ENCODE measurements around the gene GUCY2D. TPM values are rescaled to one million over a fixed set of nuclear protein-coding genes. Genes with fewer than 3 reads are reported as not detected.

Gene GUCY2D
- total RNA-seq, 1 donor = not detected

- DNase-seq (ENCODE audit: low read depth) = no peak
Observed at GRCh38 chr17:8032442-8032841, 30.0 kb downstream of the GUCY2D start.

DNA sequence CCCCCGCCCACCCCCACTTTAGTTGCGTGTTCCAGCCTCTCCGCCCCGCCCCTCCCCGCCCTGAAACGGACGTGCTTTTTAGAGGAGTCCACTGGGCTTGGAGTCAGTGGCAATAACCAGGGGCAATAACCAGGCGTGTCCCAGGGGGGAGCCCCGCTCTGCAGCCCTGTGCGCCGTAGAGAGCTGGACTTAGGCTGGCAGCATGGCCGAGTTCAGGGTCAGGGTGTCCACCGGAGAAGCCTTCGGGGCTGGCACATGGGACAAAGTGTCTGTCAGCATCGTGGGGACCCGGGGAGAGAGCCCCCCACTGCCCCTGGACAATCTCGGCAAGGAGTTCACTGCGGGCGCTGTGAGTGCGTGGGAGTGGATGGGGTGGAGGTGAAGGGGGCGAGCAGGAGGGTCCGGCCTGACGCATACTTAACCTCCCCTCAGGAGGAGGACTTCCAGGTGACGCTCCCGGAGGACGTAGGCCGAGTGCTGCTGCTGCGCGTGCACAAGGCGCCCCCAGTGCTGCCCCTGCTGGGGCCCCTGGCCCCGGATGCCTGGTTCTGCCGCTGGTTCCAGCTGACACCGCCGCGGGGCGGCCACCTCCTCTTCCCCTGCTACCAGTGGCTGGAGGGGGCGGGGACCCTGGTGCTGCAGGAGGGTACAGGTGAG is 36.7 kb downstream of the GUCY2D start, which contains the start of gene ALOX15B:
Gene ALOX15B (plus strand): TSS at position 106 of the 657 bp plus-strand sequence. CDS start 97 bp downstream, at position 203.
- TF ChIP-seq CTCF (IDR thresholded peaks at IDR 0.05; ENCODE audit: insufficient read depth, low read length) = no peak
- H3K4me3 ChIP-seq (ENCODE audit: low read depth, low read length) = no peak within 1 kb of the TSS
- no peak for DNase-seq (ENCODE audit: low read depth)

More at GRCh38 chr17:8032442-8032841, 30.0 kb downstream of the GUCY2D start:
- H3K4me3 ChIP-seq (ENCODE audit: low read depth, low read length) = no peak overlapping the region
- TF ChIP-seq CTCF (IDR thresholded peaks at IDR 0.05; ENCODE audit: insufficient read depth, low read length) = no peak

- TF ChIP-seq CTCF (IDR thresholded peaks at IDR 0.05; ENCODE audit: insufficient read depth, low read length) = no peak
- no peak overlapping the region for H3K4me3 ChIP-seq (ENCODE audit: low read depth, low read length)
- DNase-seq (ENCODE audit: low read depth) = no peak
Observed at GRCh38 chr17:8039611-8040168, 37.3 kb downstream of the GUCY2D start.

DNA sequence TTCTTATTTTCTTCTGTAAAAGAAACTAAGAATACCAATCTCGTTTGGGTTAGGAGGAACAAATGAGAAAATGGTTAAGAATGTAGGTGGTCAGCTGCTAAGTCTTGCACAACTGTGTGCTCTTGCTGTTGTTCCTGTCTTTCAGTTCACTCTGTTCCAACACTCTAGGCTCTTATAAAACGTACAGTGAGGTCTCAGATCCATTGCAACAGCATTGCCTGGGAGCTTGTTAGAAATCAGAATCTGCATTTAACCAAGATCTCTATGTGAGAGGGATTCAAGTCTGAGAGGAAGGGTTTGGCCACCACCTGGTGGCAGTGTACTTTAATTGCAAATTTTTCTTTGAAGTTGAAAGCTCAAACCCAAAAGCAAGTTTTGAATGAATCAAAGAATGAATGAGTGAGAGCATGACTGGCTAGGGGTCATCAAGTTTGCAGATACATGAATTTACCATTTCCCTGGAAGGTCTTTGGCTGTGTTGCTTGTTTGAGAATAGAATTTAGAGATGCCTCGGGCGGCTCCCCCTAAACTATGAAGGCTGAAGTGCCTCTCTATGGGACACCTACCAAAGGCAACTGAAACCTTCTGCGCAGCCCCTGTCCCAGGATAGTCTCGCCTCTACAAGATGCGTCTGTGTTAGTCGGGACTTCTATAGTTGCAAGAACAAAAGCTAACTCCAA is 39.0 kb downstream of the GUCY2D start:
- DNase-seq (ENCODE audit: low read depth) = peak; percentile 90
- H3K4me3 ChIP-seq (ENCODE audit: low read depth, low read length) = no peak overlapping the region
- peak; percentile 64 for TF ChIP-seq CTCF (IDR thresholded peaks at IDR 0.05; ENCODE audit: insufficient read depth, low read length)

- no peak for TF ChIP-seq CTCF (IDR thresholded peaks at IDR 0.05; ENCODE audit: insufficient read depth, low read length)
- H3K4me3 ChIP-seq (ENCODE audit: low read depth, low read length) = no peak overlapping the region
- DNase-seq (ENCODE audit: low read depth) = no peak
Observed at GRCh38 chr17:8041979-8042378, 39.6 kb downstream of the GUCY2D start.

GRCh38 chr17:8044819-8045810 is 42.7 kb downstream of the GUCY2D start:
- no peak for DNase-seq (ENCODE audit: low read depth)

More at GRCh38 chr17:8044819-8045810, 42.7 kb downstream of the GUCY2D start:
- no peak overlapping the region for H3K4me3 ChIP-seq (ENCODE audit: low read depth, low read length)
- TF ChIP-seq CTCF (IDR thresholded peaks at IDR 0.05; ENCODE audit: insufficient read depth, low read length) = no peak
